Lower leg skin (tissue), 4 donors: ENCODE data around the gene EPB41L4B. TPM values are rescaled to one million over a fixed set of nuclear protein-coding genes. Genes with fewer than 3 reads are reported as not detected.

Experiments
- DNase-seq, 2 donors: peaks; one replicate each; pipeline ENCODE4 v3.0.0-alpha.2; 2019; ENCODE audit warnings: low spot score in 2 of 2
- H3K4me3 ChIP-seq: fragments of 200-600 bp; sonication (generic); 2 replicates; pipeline ENCODE4 v1.5.1; 2017; ENCODE audit warnings: mild to moderate bottlenecking, low read depth; ENCODE audit not compliant: poor library complexity, severe bottlenecking
- POLR2A ChIP-seq, 2 donors: fragments of 450-650 bp; IDR thresholded peaks; one replicate each; pipeline ENCODE4 v1.6.1; 2016 to 2017; ENCODE audit warnings: antibody characterized with exemption in 2 of 2, mild to moderate bottlenecking in 1 of 2, moderate library complexity in 1 of 2
- WGBS, 2 donors: methylation state at CpG; one replicate each; pipeline ENCODE4 v1.1.5; 2018; 5-methylcytosine and 5-hydroxymethylcytosine counted together
- intact Hi-C: fragments of 100-400 bp; cut with DNase I; formaldehyde crosslinking; loops from one replicate; pipeline ENCODE4 v1.15.0; 2023; ENCODE audit warnings: low total_unique reads
- total RNA-seq, 4 donors: library from RNA; depleted of rRNA; stranded (reverse); fragments of >200 nt; gene quantifications; one replicate each; pipeline ENCODE4 v1.1.0, GENCODE V29; 2016
- TF ChIP-seq, protein P1 (sequence below), 3 donors: fragments of 450-650 bp; IDR thresholded peaks; one replicate each; pipeline ENCODE4 v1.5.1; 2016; ENCODE audit warnings: antibody characterized with exemption in 3 of 3, mild to moderate bottlenecking in 3 of 3, moderate library complexity in 2 of 3

EPB41L4B gene
- total RNA-seq, 4 donors from 2014 or later: 15.4 to 31.6 (median 21.6) TPM

GRCh38 chr9:109122726-109123621 is 197.9 kb downstream of the EPB41L4B start:
- 83 to 86% methylated on average over 12 of the region's 12 CpGs for WGBS, 2 donors
- no peak for DNase-seq
- intact Hi-C loops: no loop called here
- H3K4me3 ChIP-seq: no peak overlapping the region
- TF ChIP-seq, protein P1, sequence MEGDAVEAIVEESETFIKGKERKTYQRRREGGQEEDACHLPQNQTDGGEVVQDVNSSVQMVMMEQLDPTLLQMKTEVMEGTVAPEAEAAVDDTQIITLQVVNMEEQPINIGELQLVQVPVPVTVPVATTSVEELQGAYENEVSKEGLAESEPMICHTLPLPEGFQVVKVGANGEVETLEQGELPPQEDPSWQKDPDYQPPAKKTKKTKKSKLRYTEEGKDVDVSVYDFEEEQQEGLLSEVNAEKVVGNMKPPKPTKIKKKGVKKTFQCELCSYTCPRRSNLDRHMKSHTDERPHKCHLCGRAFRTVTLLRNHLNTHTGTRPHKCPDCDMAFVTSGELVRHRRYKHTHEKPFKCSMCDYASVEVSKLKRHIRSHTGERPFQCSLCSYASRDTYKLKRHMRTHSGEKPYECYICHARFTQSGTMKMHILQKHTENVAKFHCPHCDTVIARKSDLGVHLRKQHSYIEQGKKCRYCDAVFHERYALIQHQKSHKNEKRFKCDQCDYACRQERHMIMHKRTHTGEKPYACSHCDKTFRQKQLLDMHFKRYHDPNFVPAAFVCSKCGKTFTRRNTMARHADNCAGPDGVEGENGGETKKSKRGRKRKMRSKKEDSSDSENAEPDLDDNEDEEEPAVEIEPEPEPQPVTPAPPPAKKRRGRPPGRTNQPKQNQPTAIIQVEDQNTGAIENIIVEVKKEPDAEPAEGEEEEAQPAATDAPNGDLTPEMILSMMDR (IDR thresholded peaks at IDR 0.05): no peak
- TF ChIP-seq POLR2A (IDR thresholded peaks at IDR 0.05): no peak

Other genes starting within 250 kb of the EPB41L4B start
- gene TMEM245, start 201.1 kb downstream of the EPB41L4B start, total RNA-seq: 10 to 100 TPM; 35.0 to 57.7 (median 51.1) TPM
- under 1 TPM in 2 of 4 donors, not detected in 2; 0.05 to 0.42 TPM for gene FRRS1L, start 153.8 kb downstream of the EPB41L4B start, total RNA-seq
- gene PTPN3, start 177.2 kb upstream of the EPB41L4B start, total RNA-seq: 10 to 100 TPM; 36.4 to 44.5 (median 40.7) TPM